NOMO-1 (cell line): ENCODE measurements around the gene ZNF772.

Experiments used
- DNase-seq, 2 experiments: peaks; one replicate each; lab custom pipeline; 2025; ENCODE audit not compliant: unreplicated experiment in 2 of 2; lab: John Stamatoyannopoulos, UW

Gene ZNF772

GRCh38 chr19:57436417-57436816 lies 40.9 kb downstream of the ZNF772 start:
- no peak for DNase-seq

GRCh38 chr19:57435062-57435978 lies 42.0 kb downstream of the ZNF772 start, which contains the start of gene ZNF749:
TSS of gene ZNF749 (plus strand) at chr19:57435325. CDS start at chr19:57435579, 254 bp downstream.
- DNase-seq, result peak; percentile 95 to 97

GRCh38 chr19:57434386-57435061 lies 42.8 kb downstream of the ZNF772 start:
- DNase-seq, result no peak

GRCh38 chr19:57421037-57421436 lies 56.3 kb downstream of the ZNF772 start:
- no peak for DNase-seq

- no peak for DNase-seq
Measured at GRCh38 chr19:57419439-57419838, 57.9 kb downstream of the ZNF772 start.
